ENCODE results near the gene ZNF785.
A peak's percentile ranks its signal among the peaks of the same experiment; 100 is the strongest.

DNA sequence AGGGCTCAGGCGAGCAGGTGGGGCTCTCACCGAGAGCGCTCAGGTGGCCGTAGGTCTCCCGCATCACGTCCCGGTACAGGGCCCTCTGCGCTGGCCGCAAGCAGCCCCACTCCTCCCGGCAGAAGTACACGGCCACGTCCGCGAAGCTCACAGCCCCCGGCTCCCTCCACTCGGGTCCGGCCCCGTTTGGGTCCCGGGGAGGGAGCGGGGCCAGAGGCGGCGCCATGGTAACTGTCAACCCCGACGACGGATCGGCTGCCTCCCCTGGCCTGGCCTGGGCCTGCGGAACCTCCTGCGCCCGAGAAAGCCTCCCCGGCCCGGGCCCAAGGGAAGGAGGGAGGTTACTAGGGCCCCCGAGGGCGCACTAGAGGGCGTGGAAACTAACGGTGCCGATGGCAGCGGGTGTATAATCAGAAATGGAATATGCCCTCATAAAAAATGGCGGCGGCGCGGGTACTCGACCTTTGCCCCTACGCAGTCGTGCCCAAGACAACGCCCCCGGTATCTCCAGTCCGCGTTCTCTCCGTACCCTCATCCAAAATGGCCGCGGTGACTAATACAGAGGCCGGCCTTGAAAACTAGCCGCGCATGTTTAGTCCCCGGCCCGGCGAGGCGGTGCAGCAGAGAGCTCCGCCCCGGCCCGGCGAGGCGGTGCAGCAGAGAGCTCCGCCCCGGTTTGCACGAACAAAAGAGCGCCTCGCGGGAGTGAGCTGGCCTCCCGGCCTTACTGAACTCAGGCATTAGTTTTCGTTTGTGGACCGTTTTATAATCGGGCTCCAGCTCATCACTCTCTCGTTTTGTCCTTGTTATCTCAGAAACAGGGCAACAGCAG lies 27.3 kb downstream of the ZNF785 start, which contains the start of gene ZNF764:
- TF ChIP-seq, protein P1, sequence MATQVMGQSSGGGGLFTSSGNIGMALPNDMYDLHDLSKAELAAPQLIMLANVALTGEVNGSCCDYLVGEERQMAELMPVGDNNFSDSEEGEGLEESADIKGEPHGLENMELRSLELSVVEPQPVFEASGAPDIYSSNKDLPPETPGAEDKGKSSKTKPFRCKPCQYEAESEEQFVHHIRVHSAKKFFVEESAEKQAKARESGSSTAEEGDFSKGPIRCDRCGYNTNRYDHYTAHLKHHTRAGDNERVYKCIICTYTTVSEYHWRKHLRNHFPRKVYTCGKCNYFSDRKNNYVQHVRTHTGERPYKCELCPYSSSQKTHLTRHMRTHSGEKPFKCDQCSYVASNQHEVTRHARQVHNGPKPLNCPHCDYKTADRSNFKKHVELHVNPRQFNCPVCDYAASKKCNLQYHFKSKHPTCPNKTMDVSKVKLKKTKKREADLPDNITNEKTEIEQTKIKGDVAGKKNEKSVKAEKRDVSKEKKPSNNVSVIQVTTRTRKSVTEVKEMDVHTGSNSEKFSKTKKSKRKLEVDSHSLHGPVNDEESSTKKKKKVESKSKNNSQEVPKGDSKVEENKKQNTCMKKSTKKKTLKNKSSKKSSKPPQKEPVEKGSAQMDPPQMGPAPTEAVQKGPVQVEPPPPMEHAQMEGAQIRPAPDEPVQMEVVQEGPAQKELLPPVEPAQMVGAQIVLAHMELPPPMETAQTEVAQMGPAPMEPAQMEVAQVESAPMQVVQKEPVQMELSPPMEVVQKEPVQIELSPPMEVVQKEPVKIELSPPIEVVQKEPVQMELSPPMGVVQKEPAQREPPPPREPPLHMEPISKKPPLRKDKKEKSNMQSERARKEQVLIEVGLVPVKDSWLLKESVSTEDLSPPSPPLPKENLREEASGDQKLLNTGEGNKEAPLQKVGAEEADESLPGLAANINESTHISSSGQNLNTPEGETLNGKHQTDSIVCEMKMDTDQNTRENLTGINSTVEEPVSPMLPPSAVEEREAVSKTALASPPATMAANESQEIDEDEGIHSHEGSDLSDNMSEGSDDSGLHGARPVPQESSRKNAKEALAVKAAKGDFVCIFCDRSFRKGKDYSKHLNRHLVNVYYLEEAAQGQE (IDR thresholded peaks at IDR 0.05; ENCODE audit: insufficient read depth in 1 of 2, low read depth in 2 of 2, low read length in 2 of 2): no peak
- 0 out of 2 replicates have a peak, but pooled peaks have one; percentile 37 for TF ChIP-seq TAF1 (IDR thresholded peaks at IDR 0.05; ENCODE audit: borderline replicate concordance, insufficient read depth, low read length)

Measured in PFSK-1 (cell line).